Measurements from ENCODE around the gene TMEM191C.
"Not testable (repeated sequence)": the region's sequence is repeated elsewhere in the genome, so short reads cannot be mapped to it uniquely, and the experiment has no call there.

TMEM191C gene

GRCh38 chr22:21450320-21450831 is 16.8 kb upstream of the TMEM191C start:
- Histone ChIP-seq H3K36me3 (ENCODE audit: control insufficient read depth, insufficient read depth, low read length) (peaks cover 5% of the 10 kb centered on the region), H3K27me3 (replicated peaks; ENCODE audit: control insufficient read depth, insufficient read depth, low read length) (no peaks in the 10 kb centered on the region), H3K4me3 (replicated peaks; ENCODE audit: low read depth, low read length) (no peak overlapping the region)
- no peak for DNase-seq (ENCODE audit: extremely low read depth, insufficient read length)
- peak; percentile 19 for TF ChIP-seq CTCF (IDR thresholded peaks at IDR 0.05; ENCODE audit: insufficient read depth, low read length, poor library complexity, severe bottlenecking)

- no peak for DNase-seq (ENCODE audit: extremely low read depth, insufficient read length)
- Histone ChIP-seq H3K27me3 (replicated peaks; ENCODE audit: control insufficient read depth, insufficient read depth, low read length) (no peaks in the 10 kb centered on the region), H3K36me3 (ENCODE audit: control insufficient read depth, insufficient read depth, low read length) (peaks cover 5% of the 10 kb centered on the region), H3K4me3 (replicated peaks; ENCODE audit: low read depth, low read length) (no peak overlapping the region)
- no peak for TF ChIP-seq CTCF (IDR thresholded peaks at IDR 0.05; ENCODE audit: insufficient read depth, low read length, poor library complexity, severe bottlenecking)
Observed at GRCh38 chr22:21450858-21451353, 16.3 kb upstream of the TMEM191C start.

- Histone ChIP-seq H3K27me3 (replicated peaks; ENCODE audit: control insufficient read depth, insufficient read depth, low read length) (no peaks in the 10 kb centered on the region), H3K36me3 (ENCODE audit: control insufficient read depth, insufficient read depth, low read length) (no peaks in the 10 kb centered on the region), H3K4me3 (replicated peaks; ENCODE audit: low read depth, low read length) (no peak overlapping the region)
- no peak for DNase-seq (ENCODE audit: extremely low read depth, insufficient read length)
- no peak for TF ChIP-seq CTCF (IDR thresholded peaks at IDR 0.05; ENCODE audit: insufficient read depth, low read length, poor library complexity, severe bottlenecking)
Observed at GRCh38 chr22:21451545-21452520, 15.4 kb upstream of the TMEM191C start.

- not testable (repeated sequence) for H3K36me3 ChIP-seq (ENCODE audit: control insufficient read depth, insufficient read depth, low read length); DNase-seq (ENCODE audit: extremely low read depth, insufficient read length); H3K27me3 ChIP-seq (replicated peaks; ENCODE audit: control insufficient read depth, insufficient read depth, low read length); H3K4me3 ChIP-seq (replicated peaks; ENCODE audit: low read depth, low read length)
Observed at GRCh38 chr22:21452666-21453065, 14.5 kb upstream of the TMEM191C start.

- not testable (repeated sequence) for H3K4me3 ChIP-seq (replicated peaks; ENCODE audit: low read depth, low read length); H3K36me3 ChIP-seq (ENCODE audit: control insufficient read depth, insufficient read depth, low read length); H3K27me3 ChIP-seq (replicated peaks; ENCODE audit: control insufficient read depth, insufficient read depth, low read length); DNase-seq (ENCODE audit: extremely low read depth, insufficient read length)
Observed at GRCh38 chr22:21454998-21455333, 12.2 kb upstream of the TMEM191C start.

- Histone ChIP-seq H3K4me3 (replicated peaks; ENCODE audit: low read depth, low read length) (no peak overlapping the region), H3K36me3 (ENCODE audit: control insufficient read depth, insufficient read depth, low read length) (no peaks in the 10 kb centered on the region), H3K27me3 (replicated peaks; ENCODE audit: control insufficient read depth, insufficient read depth, low read length) (no peaks in the 10 kb centered on the region)
- TF ChIP-seq CTCF (IDR thresholded peaks at IDR 0.05; ENCODE audit: insufficient read depth, low read length, poor library complexity, severe bottlenecking) = no peak
- DNase-seq (ENCODE audit: extremely low read depth, insufficient read length) = no peak
Observed at GRCh38 chr22:21455334-21456089, 11.7 kb upstream of the TMEM191C start.

Measured in GM06990 (cell line).